HG03442 (cell line): ENCODE measurements around the gene VAV1.
"Not testable (repeated sequence)": the region's sequence is repeated elsewhere in the genome, so short reads cannot be mapped to it uniquely, and the experiment has no call there.

ENCODE experiments used
- ATAC-seq: cut with Tn5 transposase; IDR thresholded peaks from one replicate; pipeline ENCODE4 v1.9.1; 2021; ENCODE audit warnings: mild to moderate bottlenecking, moderate library complexity; ENCODE audit not compliant: unreplicated experiment

The VAV1 gene

DNA sequence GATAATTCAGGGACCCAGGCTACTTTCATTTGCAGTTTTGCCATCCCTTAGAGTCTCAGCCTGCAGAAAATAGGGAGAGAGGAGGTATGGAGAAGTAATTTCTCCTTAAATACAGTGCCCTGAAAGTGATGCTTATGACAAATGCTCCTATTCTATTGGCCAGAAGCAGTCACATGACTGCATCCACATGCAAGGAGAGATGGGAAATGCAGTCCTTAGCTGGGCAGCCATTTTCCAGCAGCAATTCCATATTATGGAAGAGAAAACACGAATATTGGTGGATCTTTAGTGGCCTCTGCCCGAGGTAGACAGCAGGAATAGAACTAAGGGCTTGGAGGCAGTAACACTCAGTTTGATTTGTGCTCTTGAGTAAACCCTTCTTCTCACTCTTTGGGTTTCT is 39.4 kb downstream of the VAV1 start:
- ATAC-seq = no peak

DNA sequence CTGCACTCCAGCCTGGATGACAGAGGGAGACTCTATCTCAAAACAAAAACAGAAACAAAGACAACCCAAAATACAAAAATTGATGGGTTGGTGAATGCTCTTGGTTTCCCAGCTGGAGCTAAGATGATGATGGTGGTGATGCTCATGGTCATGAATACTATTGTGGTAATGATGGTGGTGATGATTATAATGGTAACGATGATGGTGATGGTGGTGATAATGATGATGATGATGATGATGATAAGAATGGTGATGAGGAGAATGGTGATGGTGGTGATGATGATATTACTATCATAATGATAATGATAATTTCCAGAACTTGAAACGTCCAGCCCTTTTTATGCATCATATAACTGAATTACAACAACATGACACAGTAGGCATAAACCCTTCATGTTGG is 40.1 kb downstream of the VAV1 start:
- ATAC-seq = no peak

GRCh38 chr19:6813659-6814058 is 41.2 kb downstream of the VAV1 start:
- ATAC-seq = no peak

GRCh38 chr19:6817179-6817578 is 44.7 kb downstream of the VAV1 start:
- no peak for ATAC-seq

DNA sequence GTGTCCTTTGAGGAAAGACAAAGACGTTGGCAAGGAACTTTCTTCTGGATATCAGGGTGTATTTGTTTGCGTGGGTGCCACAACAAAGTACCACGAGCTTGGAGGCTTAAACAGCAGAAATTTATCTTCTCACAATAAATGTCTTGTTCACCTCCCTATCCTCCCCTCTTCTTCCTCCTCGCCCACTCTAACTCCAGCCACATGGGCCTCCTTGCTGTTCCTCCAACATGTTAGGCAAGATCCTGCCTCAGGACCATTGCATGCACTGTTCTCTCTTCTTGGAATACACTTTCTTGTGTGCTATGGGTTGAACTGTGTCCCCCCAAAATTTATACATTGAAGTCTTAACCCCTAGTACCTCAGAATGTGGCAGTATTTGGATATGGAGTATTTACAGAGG is 45.7 kb downstream of the VAV1 start:
- no peak for ATAC-seq

GRCh38 chr19:6819323-6819722 is 46.8 kb downstream of the VAV1 start:
- no peak for ATAC-seq

- ATAC-seq = no peak
Measured at GRCh38 chr19:6820237-6820636, 47.7 kb downstream of the VAV1 start.

DNA sequence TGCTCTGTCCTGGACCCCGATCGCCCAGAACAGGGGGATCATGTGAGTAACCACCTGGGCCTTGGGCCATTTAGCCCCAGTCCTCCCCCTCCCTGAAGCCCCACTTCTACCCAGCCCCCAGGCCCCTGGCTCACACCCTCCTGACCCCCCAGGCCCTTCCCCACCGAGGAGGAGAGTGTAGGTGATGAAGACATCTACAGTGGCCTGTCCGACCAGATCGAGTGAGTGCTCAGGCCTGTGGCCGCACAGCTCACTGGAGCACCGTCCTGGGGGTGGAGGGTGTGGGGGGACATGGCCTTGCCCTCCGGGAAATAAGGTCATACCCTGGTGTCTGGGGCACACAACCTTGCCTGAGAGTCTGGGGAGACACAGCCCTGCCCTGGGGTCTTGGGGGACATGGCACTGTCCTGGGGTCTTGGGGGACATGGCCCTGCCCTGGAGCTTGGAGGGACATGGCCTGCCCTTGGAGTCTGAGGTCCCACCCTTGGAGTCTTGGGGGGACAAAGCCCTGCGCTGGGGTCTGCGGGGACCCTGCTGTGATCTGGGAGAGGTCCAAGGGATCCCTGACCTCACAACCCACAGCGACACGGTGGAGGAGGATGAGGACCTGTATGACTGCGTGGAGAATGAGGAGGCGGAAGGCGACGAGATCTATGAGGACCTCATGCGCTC is 49.3 kb downstream of the VAV1 start:
- no peak for ATAC-seq

DNA sequence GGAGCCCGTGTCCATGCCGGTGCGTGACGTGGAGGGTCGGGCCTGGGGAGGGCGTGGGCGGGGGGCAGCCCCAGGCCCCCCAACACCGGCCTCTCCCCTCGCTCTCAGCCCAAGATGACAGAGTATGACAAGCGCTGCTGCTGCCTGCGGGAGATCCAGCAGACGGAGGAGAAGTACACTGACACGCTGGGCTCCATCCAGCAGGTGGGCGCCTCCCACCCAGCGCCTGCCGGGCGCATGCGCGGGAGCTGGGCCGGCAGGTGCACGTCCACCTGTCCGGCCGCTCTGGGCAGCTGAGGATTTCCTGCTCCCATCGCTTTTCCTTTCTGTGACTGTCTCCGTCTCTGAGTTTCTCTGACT is 49.8 kb downstream of the VAV1 start:
- no peak for ATAC-seq

DNA sequence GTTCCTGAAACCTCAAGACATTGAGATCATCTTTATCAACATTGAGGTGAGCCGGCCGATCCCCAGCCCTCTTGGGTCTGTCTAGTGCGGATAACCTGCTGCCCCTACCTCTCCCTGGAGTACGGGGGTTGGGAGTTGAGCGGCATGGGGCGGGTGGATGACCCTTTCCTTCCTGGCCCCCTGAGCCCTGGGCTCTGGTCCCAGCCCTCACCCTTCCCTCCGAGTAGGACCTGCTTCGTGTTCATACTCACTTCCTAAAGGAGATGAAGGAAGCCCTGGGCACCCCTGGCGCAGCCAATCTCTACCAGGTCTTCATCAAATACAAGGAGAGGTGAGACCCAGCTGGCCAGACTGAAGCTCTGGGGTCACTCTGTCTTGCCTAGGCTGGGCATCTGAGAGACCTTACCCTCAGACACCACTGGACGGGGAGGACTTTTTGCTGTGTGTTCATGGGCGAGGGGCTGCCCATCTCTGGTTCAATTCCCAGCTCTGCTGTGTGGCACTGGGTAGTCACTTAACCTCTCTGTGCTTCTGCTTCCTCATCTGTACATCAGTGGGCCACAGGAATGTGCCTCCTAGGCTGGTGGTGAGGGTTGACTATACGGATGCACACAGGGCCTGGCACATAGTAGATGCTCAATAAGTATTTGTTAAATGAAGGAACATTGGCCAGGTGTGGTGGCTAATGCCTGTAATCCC is 52.7 kb downstream of the VAV1 start:
- ATAC-seq = no peak

DNA sequence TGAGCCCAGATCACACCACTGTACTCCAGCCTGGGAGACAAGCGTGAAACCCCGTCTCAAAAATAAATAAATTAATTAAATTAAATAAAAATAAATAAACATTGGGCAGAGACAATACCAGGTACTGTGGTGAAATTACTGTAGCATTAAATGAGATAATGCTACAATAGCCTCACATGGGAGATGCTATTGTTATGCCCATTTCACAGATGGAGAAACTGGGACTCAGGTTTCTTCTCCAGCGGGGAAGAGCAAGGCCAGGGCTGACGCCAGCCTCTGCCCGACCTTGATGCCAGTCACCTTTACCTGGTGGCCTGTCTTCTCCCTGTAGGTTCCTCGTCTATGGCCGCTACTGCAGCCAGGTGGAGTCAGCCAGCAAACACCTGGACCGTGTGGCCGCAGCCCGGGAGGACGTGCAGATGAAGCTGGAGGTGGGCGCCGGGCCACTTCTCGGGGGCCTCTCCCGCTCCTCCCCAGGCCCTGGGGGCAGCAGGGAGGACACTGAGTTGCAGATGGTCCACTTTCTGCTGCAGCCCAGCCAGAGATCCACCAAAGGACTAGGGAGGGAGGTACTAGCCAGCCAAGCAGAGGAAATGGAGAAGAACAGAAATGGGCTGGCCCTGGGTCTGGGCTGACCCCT is 53.9 kb downstream of the VAV1 start:
- ATAC-seq = no peak

DNA sequence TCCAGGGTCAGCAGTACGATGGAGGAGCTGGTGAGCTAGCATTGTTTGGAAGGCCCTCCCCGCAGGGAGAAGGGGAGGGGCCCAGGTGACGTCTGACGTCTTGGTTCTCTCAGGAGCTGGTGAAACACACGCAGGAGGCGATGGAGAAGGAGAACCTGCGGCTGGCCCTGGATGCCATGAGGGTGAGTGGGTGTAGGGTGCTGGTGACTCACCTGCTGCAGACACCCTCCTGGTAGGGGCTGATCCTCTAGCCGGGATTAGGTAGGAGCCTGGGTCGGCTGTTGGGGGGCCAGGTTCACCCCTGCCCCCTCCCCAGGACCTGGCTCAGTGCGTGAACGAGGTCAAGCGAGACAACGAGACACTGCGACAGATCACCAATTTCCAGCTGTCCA is 55.8 kb downstream of the VAV1 start:
- no peak for ATAC-seq

GRCh38 chr19:6828698-6829633 is 56.5 kb downstream of the VAV1 start:
- ATAC-seq = no peak

- ATAC-seq = not testable (repeated sequence)
Measured at GRCh38 chr19:6829829-6830228, 57.3 kb downstream of the VAV1 start.

- ATAC-seq = not testable (repeated sequence)
Measured at GRCh38 chr19:6831084-6831483, 58.6 kb downstream of the VAV1 start.

- no peak for ATAC-seq
Measured at GRCh38 chr19:6832412-6832811, 59.9 kb downstream of the VAV1 start.

DNA sequence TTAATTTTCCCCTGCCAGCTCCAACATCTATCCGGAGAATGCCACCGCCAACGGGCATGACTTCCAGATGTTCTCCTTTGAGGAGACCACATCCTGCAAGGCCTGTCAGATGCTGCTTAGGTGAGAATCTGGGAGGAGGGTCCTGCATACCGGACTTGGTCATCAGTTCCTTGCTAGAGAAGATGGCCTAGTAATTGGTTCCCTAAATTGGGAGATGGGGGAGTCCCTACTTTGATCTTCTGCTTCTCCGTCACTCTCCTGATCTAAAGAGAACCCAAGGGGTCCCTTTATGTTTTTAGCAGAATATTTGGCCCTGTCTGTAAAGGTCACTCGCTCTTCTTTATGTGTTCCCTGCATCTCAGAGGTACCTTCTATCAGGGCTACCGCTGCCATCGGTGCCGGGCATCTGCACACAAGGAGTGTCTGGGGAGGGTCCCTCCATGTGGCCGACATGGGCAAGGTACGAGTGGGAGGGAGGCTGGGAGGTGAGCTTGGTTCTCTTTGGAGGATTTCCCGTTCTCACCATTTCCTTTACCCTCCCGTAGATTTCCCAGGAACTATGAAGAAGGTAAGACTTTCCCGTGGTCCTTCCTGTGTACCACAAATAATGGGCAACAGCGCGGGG is 60.8 kb downstream of the VAV1 start:
- no peak for ATAC-seq

GRCh38 chr19:6834433-6834832 is 61.9 kb downstream of the VAV1 start:
- ATAC-seq = no peak

GRCh38 chr19:6835501-6835900 is 63.0 kb downstream of the VAV1 start:
- ATAC-seq = no peak

GRCh38 chr19:6837525-6837924 is 65.0 kb downstream of the VAV1 start:
- no peak for ATAC-seq
